Measurements from ENCODE around the gene ERVFRD-1.

DNA sequence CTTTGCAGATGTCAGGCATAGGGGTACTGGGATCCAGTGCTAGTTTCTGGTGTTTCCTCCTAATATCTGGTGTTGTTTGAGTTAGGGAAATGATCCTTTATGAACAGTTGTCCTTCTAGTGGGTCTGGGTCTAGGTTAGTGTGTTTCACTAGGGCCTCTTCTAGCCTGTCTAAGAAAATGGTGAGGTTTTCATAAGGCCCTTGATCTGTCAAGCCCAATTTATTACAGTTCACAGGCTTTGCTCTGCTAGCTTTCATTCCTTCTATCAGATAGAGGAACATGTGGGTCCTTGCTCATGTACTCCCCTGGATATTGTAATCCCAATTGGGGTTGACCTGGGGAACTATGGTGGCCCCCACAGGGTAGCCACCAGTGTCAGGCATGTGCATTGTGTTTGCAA is 2.8 kb downstream of the ERVFRD-1 start:
- TF ChIP-seq, protein P1, sequence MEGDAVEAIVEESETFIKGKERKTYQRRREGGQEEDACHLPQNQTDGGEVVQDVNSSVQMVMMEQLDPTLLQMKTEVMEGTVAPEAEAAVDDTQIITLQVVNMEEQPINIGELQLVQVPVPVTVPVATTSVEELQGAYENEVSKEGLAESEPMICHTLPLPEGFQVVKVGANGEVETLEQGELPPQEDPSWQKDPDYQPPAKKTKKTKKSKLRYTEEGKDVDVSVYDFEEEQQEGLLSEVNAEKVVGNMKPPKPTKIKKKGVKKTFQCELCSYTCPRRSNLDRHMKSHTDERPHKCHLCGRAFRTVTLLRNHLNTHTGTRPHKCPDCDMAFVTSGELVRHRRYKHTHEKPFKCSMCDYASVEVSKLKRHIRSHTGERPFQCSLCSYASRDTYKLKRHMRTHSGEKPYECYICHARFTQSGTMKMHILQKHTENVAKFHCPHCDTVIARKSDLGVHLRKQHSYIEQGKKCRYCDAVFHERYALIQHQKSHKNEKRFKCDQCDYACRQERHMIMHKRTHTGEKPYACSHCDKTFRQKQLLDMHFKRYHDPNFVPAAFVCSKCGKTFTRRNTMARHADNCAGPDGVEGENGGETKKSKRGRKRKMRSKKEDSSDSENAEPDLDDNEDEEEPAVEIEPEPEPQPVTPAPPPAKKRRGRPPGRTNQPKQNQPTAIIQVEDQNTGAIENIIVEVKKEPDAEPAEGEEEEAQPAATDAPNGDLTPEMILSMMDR (IDR thresholded peaks at IDR 0.05), result no peak
- TF ChIP-seq ZNF232 (CRISPR knock-in tag; IDR thresholded peaks at IDR 0.05) (no peak), ELF4 (CRISPR knock-in tag; IDR thresholded peaks at IDR 0.05; ENCODE audit: low read depth) (no peak), NR2C2 (CRISPR knock-in tag; IDR thresholded peaks at IDR 0.05) (no peak), NFYB (CRISPR knock-in tag; conservative IDR thresholded peaks at IDR 0.05; ENCODE audit: low read depth) (no peak), IRF2 (CRISPR knock-in tag; IDR thresholded peaks at IDR 0.05; ENCODE audit: borderline replicate concordance, low read depth) (no peak)
- TF ChIP-seq, protein P2, sequence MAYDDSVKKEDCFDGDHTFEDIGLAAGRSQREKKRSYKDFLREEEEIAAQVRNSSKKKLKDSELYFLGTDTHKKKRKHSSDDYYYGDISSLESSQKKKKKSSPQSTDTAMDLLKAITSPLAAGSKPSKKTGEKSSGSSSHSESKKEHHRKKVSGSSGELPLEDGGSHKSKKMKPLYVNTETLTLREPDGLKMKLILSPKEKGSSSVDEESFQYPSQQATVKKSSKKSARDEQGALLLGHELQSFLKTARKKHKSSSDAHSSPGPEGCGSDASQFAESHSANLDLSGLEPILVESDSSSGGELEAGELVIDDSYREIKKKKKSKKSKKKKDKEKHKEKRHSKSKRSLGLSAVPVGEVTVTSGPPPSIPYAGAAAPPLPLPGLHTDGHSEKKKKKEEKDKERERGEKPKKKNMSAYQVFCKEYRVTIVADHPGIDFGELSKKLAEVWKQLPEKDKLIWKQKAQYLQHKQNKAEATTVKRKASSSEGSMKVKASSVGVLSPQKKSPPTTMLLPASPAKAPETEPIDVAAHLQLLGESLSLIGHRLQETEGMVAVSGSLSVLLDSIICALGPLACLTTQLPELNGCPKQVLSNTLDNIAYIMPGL (CRISPR knock-in tag; IDR thresholded peaks at IDR 0.05), result no peak
- TF ChIP-seq, protein P3, sequence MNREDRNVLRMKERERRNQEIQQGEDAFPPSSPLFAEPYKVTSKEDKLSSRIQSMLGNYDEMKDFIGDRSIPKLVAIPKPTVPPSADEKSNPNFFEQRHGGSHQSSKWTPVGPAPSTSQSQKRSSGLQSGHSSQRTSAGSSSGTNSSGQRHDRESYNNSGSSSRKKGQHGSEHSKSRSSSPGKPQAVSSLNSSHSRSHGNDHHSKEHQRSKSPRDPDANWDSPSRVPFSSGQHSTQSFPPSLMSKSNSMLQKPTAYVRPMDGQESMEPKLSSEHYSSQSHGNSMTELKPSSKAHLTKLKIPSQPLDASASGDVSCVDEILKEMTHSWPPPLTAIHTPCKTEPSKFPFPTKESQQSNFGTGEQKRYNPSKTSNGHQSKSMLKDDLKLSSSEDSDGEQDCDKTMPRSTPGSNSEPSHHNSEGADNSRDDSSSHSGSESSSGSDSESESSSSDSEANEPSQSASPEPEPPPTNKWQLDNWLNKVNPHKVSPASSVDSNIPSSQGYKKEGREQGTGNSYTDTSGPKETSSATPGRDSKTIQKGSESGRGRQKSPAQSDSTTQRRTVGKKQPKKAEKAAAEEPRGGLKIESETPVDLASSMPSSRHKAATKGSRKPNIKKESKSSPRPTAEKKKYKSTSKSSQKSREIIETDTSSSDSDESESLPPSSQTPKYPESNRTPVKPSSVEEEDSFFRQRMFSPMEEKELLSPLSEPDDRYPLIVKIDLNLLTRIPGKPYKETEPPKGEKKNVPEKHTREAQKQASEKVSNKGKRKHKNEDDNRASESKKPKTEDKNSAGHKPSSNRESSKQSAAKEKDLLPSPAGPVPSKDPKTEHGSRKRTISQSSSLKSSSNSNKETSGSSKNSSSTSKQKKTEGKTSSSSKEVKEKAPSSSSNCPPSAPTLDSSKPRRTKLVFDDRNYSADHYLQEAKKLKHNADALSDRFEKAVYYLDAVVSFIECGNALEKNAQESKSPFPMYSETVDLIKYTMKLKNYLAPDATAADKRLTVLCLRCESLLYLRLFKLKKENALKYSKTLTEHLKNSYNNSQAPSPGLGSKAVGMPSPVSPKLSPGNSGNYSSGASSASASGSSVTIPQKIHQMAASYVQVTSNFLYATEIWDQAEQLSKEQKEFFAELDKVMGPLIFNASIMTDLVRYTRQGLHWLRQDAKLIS (CRISPR knock-in tag; IDR thresholded peaks at IDR 0.05; ENCODE audit: borderline replicate concordance), result no peak

Measured in WTC11 (cell line).